ENCODE measurements around the gene CSTPP1.
"Not testable (repeated sequence)": the region's sequence is repeated elsewhere in the genome, so short reads cannot be mapped to it uniquely, and the experiment has no call there.

Gene CSTPP1

GRCh38 chr11:46953093-46953492 lies 16.5 kb downstream of the CSTPP1 start:
- no peak for DNase-seq (ENCODE audit: low read depth)

GRCh38 chr11:46958777-46959176 lies 22.2 kb downstream of the CSTPP1 start:
- no peak for DNase-seq (ENCODE audit: low read depth)

- no peak for DNase-seq (ENCODE audit: low read depth)
These were observed 24.5 kb downstream of the CSTPP1 start for GRCh38 chr11:46961041-46961440.

GRCh38 chr11:46961886-46962285 lies 25.3 kb downstream of the CSTPP1 start:
- DNase-seq (ENCODE audit: low read depth): not testable (repeated sequence)

- no peak for DNase-seq (ENCODE audit: low read depth)
These were observed 27.3 kb downstream of the CSTPP1 start for GRCh38 chr11:46963844-46964243.

GRCh38 chr11:46966773-46967172 lies 30.2 kb downstream of the CSTPP1 start:
- no peak for DNase-seq (ENCODE audit: low read depth)

GRCh38 chr11:46967962-46968361 lies 31.4 kb downstream of the CSTPP1 start:
- DNase-seq (ENCODE audit: low read depth): no peak

GRCh38 chr11:46969379-46969778 lies 32.8 kb downstream of the CSTPP1 start:
- no peak for DNase-seq (ENCODE audit: low read depth)

- no peak for DNase-seq (ENCODE audit: low read depth)
These were observed 34.5 kb downstream of the CSTPP1 start for GRCh38 chr11:46970913-46971625.

GRCh38 chr11:46972343-46972742 lies 35.8 kb downstream of the CSTPP1 start:
- DNase-seq (ENCODE audit: low read depth): no peak

GRCh38 chr11:46972821-46973220 lies 36.3 kb downstream of the CSTPP1 start:
- no peak for DNase-seq (ENCODE audit: low read depth)

GRCh38 chr11:46976182-46976854 lies 39.8 kb downstream of the CSTPP1 start:
- DNase-seq (ENCODE audit: low read depth): no peak

- no peak for DNase-seq (ENCODE audit: low read depth)
These were observed 40.7 kb downstream of the CSTPP1 start for GRCh38 chr11:46977038-46977813.

- no peak for DNase-seq (ENCODE audit: low read depth)
These were observed 41.5 kb downstream of the CSTPP1 start for GRCh38 chr11:46978005-46978491.

- DNase-seq (ENCODE audit: low read depth): no peak
These were observed 42.8 kb downstream of the CSTPP1 start for GRCh38 chr11:46979358-46979757.

GRCh38 chr11:46981436-46981835 lies 44.9 kb downstream of the CSTPP1 start:
- DNase-seq (ENCODE audit: low read depth): no peak

- no peak for DNase-seq (ENCODE audit: low read depth)
These were observed 46.4 kb downstream of the CSTPP1 start for GRCh38 chr11:46982797-46983452.

GRCh38 chr11:46983598-46983997 lies 47.0 kb downstream of the CSTPP1 start:
- DNase-seq (ENCODE audit: low read depth): no peak

- DNase-seq (ENCODE audit: low read depth): no peak
These were observed 48.0 kb downstream of the CSTPP1 start for GRCh38 chr11:46984548-46984947.

GRCh38 chr11:46984987-46985386 lies 48.4 kb downstream of the CSTPP1 start:
- no peak for DNase-seq (ENCODE audit: low read depth)

GRCh38 chr11:46987183-46987582 lies 50.6 kb downstream of the CSTPP1 start:
- DNase-seq (ENCODE audit: low read depth): no peak

- not testable (repeated sequence) for DNase-seq (ENCODE audit: low read depth)
These were observed 53.4 kb downstream of the CSTPP1 start for GRCh38 chr11:46989810-46990487.

Data from activated T-cell treated with anti-CD3 and anti-CD28 coated beads for 1 hour (primary cell).